Loucy (cell line): ENCODE data around the gene SLC2A11.
"Not testable (repeated sequence)": the region's sequence is repeated elsewhere in the genome, so short reads cannot be mapped to it uniquely, and the experiment has no call there.

ENCODE experiments used
- H2AFZ ChIP-seq: fragments of 200-600 bp; sonication (generic); 2 replicates; pipeline ENCODE4 v1.6.0; 2016; ENCODE audit warnings: antibody characterized with exemption, mild to moderate bottlenecking, low read length, moderate library complexity
- H3F3A ChIP-seq: fragments of 200-600 bp; 2 replicates; pipeline ENCODE4 v1.6.0; 2016; ENCODE audit warnings: antibody characterized with exemption, low read depth, mild to moderate bottlenecking
- H3K27me3 ChIP-seq: fragments of 200-600 bp; sonication (generic); 2 replicates; pipeline ENCODE4 v1.6.1; 2014; ENCODE audit warnings: low read length, mild to moderate bottlenecking; ENCODE audit not compliant: insufficient read depth, poor library complexity, severe bottlenecking
- H3K36me3 ChIP-seq: fragments of 200-600 bp; sonication (generic); 2 replicates; pipeline ENCODE4 v1.6.1; 2016; ENCODE audit warnings: low read length; ENCODE audit not compliant: insufficient read depth
- H3K4me1 ChIP-seq: fragments of 200-600 bp; sonication (generic); 2 replicates; pipeline ENCODE4 v1.5.1; 2014; ENCODE audit warnings: low read length, mild to moderate bottlenecking; ENCODE audit not compliant: insufficient read depth, poor library complexity, severe bottlenecking
- H3K4me2 ChIP-seq: fragments of 200-600 bp; sonication (generic); 2 replicates; pipeline ENCODE4 v1.6.0; 2014; ENCODE audit warnings: antibody characterized with exemption, low read length, low read depth, mild to moderate bottlenecking; ENCODE audit not compliant: poor library complexity, severe bottlenecking
- H3K4me3 ChIP-seq: fragments of 200-600 bp; sonication (generic); 2 replicates; pipeline ENCODE4 v1.5.1; 2014; ENCODE audit warnings: low read length, mild to moderate bottlenecking, mixed read lengths; ENCODE audit not compliant: poor library complexity, severe bottlenecking
- H3K79me2 ChIP-seq: fragments of 200-600 bp; sonication (generic); 2 replicates; pipeline ENCODE4 v1.6.1; 2014; ENCODE audit warnings: low read length; ENCODE audit not compliant: insufficient read depth
- H3K9ac ChIP-seq: fragments of 200-600 bp; sonication (generic); 2 replicates; pipeline ENCODE4 v1.6.0; 2014; ENCODE audit warnings: mild to moderate bottlenecking, low read depth, low read length, moderate library complexity; ENCODE audit not compliant: poor library complexity, severe bottlenecking
- H3K9me2 ChIP-seq: fragments of 200-600 bp; sonication (generic); replicated peaks from 2 replicates; pipeline ENCODE4 v1.6.1; 2016; ENCODE audit warnings: low read depth, low read length, mixed read lengths
- H3K9me3 ChIP-seq: fragments of 200-600 bp; sonication (generic); 2 replicates; pipeline ENCODE4 v1.6.1; 2014; ENCODE audit warnings: mild to moderate bottlenecking, antibody characterized with exemption, low read length, low read depth; ENCODE audit not compliant: insufficient read depth
- H4K20me1 ChIP-seq: fragments of 200-600 bp; sonication (generic); 2 replicates; pipeline ENCODE4 v1.6.0; 2014; ENCODE audit warnings: antibody characterized with exemption, low read length, mild to moderate bottlenecking; ENCODE audit not compliant: insufficient read depth, poor library complexity, severe bottlenecking
- EZH2phosphoT487 ChIP-seq: fragments of 200-600 bp; IDR thresholded peaks from 2 replicates; pipeline ENCODE4 v1.6.1; 2018; ENCODE audit warnings: antibody characterized with exemption, mild to moderate bottlenecking, moderate library complexity, borderline replicate concordance
- TF ChIP-seq, protein P1 (sequence below): fragments of 200-600 bp; sonication (generic); conservative IDR thresholded peaks from 2 replicates; pipeline ENCODE4 v1.5.1; 2014; ENCODE audit warnings: mild to moderate bottlenecking, antibody characterized with exemption, low read length

Gene SLC2A11

DNA sequence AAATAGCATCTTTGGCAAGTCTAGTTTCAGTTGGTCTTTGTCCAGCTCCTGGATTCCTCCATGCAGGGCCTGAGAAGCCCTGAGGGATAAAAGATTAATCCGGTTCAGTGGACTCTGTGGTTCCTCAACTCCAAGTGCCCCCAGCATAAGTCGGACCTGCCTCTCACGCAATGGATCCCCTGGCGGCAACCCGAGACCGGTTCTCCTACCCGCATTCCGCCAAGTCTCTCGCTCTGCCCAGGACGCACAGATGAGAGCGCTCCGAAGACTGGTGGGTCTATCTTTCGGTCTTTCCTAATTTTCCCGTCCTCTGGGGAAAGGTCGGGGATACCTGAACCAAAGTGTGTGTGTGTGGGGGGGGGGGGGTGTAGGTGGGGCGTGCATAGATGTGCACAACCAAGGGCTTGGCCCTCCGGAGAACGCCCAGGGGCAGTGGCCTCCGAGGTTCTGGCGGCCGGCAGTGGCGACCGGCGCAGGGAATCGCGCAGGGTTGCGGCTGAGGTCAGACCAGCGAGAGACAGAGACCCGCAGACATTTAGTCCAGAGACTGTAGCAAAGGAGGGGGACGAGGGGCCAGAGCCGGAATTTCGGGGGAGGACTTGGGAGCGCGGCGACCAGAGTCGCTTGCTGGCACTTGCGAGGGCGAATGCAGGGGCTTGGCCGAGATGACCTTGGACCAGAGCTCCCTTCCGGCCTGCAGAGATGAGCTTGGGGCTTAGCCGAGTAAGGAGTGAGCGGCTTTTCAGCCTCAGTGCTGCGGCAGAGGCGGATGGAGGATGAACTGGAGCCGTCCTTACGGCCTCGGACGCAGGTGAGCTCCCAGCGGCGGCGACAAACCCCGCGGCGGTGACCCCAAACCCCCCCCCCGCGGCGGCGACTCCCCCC lies 712 bp upstream of the SLC2A11 start:
- TF ChIP-seq, protein P1, sequence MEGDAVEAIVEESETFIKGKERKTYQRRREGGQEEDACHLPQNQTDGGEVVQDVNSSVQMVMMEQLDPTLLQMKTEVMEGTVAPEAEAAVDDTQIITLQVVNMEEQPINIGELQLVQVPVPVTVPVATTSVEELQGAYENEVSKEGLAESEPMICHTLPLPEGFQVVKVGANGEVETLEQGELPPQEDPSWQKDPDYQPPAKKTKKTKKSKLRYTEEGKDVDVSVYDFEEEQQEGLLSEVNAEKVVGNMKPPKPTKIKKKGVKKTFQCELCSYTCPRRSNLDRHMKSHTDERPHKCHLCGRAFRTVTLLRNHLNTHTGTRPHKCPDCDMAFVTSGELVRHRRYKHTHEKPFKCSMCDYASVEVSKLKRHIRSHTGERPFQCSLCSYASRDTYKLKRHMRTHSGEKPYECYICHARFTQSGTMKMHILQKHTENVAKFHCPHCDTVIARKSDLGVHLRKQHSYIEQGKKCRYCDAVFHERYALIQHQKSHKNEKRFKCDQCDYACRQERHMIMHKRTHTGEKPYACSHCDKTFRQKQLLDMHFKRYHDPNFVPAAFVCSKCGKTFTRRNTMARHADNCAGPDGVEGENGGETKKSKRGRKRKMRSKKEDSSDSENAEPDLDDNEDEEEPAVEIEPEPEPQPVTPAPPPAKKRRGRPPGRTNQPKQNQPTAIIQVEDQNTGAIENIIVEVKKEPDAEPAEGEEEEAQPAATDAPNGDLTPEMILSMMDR: no peak
- no peak for TF ChIP-seq EZH2phosphoT487
- peak overlapping the region; percentile 91 for H3K9ac ChIP-seq

DNA sequence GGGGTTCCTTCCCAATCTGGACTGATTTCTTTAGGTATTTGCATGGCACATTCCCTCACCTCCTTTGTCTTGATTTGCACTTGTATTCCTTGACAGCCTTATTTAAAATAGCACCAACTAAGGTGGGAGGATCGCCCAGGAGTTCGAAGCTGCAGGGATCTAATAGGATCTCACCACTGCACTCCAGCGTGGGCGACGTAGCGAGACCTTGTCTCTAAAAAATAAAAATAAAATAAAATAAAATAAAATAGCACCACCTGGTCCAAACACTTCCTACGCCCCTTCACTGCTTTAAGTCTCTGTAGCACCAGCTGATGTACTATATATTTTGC lies 775 bp downstream of the SLC2A11 start:
- H3K79me2 ChIP-seq: peaks cover 10% of the 10 kb centered on the region; the same call in 1 of the 2 replicates
- peaks cover 26% of the 10 kb centered on the region for H3K4me1 ChIP-seq
- H3F3A ChIP-seq: no peaks in the 10 kb centered on the region
- H3K4me3 ChIP-seq: peak overlapping the region; percentile 87
- H3K9me3 ChIP-seq: no peaks in the 10 kb centered on the region
- H3K4me2 ChIP-seq: peak overlapping the region; percentile 77
- peak overlapping the region; percentile 91 for H3K9ac ChIP-seq
- no peaks in the 10 kb centered on the region for H3K27me3 ChIP-seq
- H2AFZ ChIP-seq: no peak overlapping the region
- no peaks in the 10 kb centered on the region for H4K20me1 ChIP-seq
- TF ChIP-seq, protein P1: peak; percentile 37
- no peak for TF ChIP-seq EZH2phosphoT487
- H3K36me3 ChIP-seq: no peaks in the 10 kb centered on the region
- no peaks in the 10 kb centered on the region for H3K9me2 ChIP-seq

More for the DNA sequence above, 712 bp upstream of the SLC2A11 start:
- Histone ChIP-seq H3K4me1 (peaks cover 26% of the 10 kb centered on the region), H3K27me3 (no peaks in the 10 kb centered on the region), H3K4me3 (peak overlapping the region; percentile 87), H4K20me1 (no peaks in the 10 kb centered on the region), H3K36me3 (no peaks in the 10 kb centered on the region), H3K79me2 (peaks cover 10% of the 10 kb centered on the region; the same call in 1 of the 2 replicates), H3K4me2 (peak overlapping the region; percentile 82), H3K9me2 (no peaks in the 10 kb centered on the region), H2AFZ (peak overlapping the region; percentile 83), H3K9me3 (no peaks in the 10 kb centered on the region), H3F3A (no peaks in the 10 kb centered on the region)

DNA sequence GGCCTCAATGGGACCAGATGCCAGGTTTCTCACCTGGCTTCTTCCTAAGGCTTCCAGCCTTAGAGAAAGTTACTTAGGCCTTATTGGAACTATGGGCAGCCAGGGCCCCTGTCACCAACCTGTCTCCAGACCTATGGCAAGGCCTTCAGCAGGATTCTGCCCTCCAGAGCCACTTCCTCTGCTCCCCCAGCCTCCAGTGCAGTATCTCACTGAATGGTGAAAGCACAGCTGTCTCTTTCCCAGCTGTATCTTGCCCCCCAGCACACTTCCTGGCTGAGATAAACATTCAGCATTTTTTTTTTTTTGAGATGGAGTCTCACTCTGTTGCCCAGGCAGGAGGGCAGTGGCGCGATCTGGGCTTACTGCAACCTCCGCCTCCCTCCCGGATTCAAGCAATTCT lies 1.5 kb downstream of the SLC2A11 start:
- H3K9ac ChIP-seq: peak overlapping the region; percentile 91
- H3K4me2 ChIP-seq: peak overlapping the region; percentile 77
- H3K4me3 ChIP-seq: peak overlapping the region; percentile 87

DNA sequence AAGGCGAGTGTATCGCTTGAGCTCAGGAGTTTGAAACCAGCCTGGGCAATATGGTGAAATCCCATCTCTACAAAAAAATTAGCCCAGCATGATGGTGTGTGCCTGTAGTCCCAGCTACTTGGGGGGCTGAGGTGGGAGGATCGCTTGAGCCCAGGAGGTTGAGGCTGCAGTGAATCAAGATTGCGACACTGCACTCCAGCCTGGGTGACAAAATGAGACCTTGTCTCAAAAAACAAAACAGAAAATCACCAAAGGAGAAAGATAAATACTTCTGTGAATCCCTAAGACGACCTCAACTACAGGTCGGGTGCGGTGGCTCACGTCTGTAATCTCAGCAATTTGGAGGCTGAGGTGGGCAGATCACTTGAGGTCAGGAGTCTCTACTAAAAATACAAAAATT lies 2.5 kb downstream of the SLC2A11 start:
- not testable (repeated sequence) for H3K27me3 ChIP-seq, H4K20me1 ChIP-seq, H3K9ac ChIP-seq, H3K4me3 ChIP-seq, H3K9me2 ChIP-seq, H2AFZ ChIP-seq, H3K36me3 ChIP-seq, H3K4me2 ChIP-seq, H3K9me3 ChIP-seq, H3F3A ChIP-seq
- Histone ChIP-seq H3K79me2 (peaks cover 10% of the 10 kb centered on the region; the same call in 1 of the 2 replicates), H3K4me1 (peaks cover 26% of the 10 kb centered on the region)

More for the DNA sequence above, 1.5 kb downstream of the SLC2A11 start:
- Histone ChIP-seq H4K20me1 (no peaks in the 10 kb centered on the region), H3K9me3 (no peaks in the 10 kb centered on the region), H3K36me3 (no peaks in the 10 kb centered on the region), H3K79me2 (peaks cover 10% of the 10 kb centered on the region; the same call in 1 of the 2 replicates), H3K27me3 (no peaks in the 10 kb centered on the region), H3K4me1 (peaks cover 26% of the 10 kb centered on the region), H3F3A (no peaks in the 10 kb centered on the region), H3K9me2 (no peaks in the 10 kb centered on the region), H2AFZ (no peak overlapping the region)
- TF ChIP-seq, protein P1: no peak
- TF ChIP-seq EZH2phosphoT487: no peak
